HG02642 (cell line): ENCODE data around the gene GALNT15.

Source experiments
- ATAC-seq: cut with Tn5 transposase; IDR thresholded peaks from one replicate; pipeline ENCODE4 v1.9.1; 2021; ENCODE audit warnings: mild to moderate bottlenecking; ENCODE audit not compliant: unreplicated experiment, poor library complexity

The GALNT15 gene

GRCh38 chr3:16216373-16216935 lies 42.0 kb downstream of the GALNT15 start:
- no peak for ATAC-seq

DNA sequence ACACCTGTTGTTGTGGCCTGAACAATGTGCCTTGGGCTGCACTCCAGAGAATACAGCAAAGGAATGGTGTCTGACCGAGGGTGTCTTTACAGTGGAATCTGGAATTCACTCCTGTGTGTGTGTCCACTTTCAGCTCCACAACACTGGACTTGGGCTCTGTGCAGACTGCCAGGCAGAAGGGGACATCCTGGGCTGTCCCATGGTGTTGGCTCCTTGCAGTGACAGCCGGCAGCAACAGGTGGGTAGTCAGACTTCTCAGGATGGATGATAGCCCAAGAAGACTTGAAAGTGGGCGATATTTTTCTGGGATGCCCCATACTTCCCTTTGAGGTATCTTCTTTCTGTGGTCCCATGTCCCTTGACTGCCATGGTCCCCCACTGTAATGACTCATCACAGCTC lies 45.3 kb downstream of the GALNT15 start:
- ATAC-seq: no peak

- ATAC-seq: no peak
Observed at GRCh38 chr3:16221990-16222389, 47.5 kb downstream of the GALNT15 start.

GRCh38 chr3:16222547-16222946 lies 48.1 kb downstream of the GALNT15 start:
- ATAC-seq: no peak

GRCh38 chr3:16224325-16224724 lies 49.8 kb downstream of the GALNT15 start:
- no peak for ATAC-seq

DNA sequence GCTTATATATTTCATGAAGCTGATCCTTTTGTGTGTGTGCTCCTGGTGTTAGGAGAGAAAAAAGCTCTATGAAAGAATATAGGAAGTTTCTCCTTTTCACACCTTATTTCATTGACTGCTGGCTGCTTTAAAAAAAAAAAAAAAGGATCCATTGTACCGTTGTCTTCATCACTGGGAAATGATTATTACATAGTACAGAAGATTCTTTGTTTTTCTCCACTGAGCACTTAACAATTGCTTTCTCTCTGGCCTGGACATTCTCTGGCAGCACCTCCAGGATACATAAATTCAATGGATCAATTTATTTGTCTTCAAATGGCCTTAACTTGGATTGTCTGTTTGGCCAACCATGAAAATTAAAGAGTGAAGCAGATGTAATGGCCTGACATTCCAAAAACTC lies 53.1 kb downstream of the GALNT15 start:
- no peak for ATAC-seq

DNA sequence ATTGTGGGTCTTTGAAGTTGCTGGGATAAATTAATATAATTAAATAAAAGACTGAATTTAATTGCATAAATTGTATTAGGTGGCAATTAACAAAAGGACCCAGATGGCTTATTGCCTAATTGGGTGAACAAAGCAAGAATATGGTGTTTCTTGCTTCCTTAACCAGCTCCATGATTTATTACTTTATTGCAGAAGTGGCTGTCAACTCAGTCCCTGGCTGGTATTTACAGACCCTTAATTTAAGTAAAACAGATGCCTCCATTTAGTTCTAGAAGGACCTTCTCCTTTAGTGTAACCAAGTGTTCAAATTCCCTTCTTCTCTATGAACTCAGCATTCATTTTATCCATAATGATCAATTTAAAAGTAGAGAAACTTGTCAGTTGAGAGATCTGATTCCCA lies 55.2 kb downstream of the GALNT15 start:
- no peak for ATAC-seq

GRCh38 chr3:16231983-16232382 lies 57.5 kb downstream of the GALNT15 start:
- ATAC-seq: no peak

DNA sequence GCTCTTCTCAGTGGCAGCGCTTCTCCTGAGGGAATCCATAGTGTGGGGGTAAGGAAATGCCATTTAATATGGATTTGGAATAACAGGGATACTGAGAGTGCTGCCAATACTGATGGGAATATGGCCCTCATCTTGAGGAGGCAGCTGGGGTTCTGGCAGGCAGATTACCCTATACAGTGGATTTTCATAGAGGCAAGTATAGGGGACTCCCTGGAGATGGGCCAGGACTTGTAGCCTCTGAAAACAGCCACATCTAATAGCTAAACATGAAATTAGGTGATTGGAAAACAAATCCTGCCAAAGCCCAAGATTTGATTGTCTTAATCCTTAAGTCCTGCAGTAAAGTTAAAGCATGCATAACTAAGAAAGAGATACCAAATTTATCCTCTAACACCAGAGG lies 59.3 kb downstream of the GALNT15 start:
- no peak for ATAC-seq

DNA sequence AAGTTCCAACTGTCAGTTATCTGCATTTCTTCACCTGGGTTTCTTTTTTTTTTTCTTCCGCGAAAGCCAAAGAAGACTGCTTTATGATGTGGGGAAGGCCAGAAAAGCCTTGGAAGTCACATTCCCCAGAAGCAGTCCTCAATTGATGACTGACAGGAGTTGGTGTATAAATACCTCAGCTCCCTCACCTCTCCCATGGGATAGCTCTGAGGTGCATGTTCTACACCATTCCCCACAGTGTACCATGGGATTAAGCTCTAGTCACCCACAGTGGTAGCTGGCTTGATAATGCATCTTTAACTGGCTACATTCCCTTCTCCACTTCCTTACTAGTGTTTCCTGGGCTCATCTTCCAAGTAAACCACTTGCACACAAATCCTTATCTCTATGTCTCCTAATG lies 59.8 kb downstream of the GALNT15 start:
- ATAC-seq: no peak

DNA sequence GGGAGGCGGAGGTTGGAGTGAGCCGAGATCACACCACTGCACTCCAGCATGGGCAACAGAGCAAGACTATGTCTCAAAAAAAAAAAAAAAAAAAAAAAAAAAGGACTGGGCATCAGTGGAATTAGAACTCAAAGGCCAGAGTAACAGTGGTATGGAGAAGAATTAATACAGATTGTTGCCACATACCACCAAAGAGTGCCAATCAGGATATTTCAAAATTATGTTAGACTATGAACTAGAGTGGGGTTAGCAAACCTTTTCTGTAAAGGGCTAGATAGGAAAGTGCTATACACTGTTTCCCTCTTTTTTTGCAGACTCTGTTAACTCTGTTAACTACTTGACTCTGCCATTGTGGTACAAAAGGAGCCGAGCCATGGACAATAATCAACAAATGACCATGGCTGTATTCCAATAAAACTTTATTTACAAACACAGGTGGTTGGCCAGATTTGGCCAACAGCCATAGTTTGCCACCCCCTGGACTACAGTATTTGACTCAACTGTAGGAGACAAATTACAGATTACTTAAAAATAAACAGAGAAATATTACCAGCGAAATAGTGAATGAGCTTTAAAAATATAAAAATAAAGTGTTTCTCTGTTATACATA lies 61.7 kb downstream of the GALNT15 start:
- no peak for ATAC-seq

- ATAC-seq: no peak
Observed at GRCh38 chr3:16236856-16237393, 62.4 kb downstream of the GALNT15 start.

DNA sequence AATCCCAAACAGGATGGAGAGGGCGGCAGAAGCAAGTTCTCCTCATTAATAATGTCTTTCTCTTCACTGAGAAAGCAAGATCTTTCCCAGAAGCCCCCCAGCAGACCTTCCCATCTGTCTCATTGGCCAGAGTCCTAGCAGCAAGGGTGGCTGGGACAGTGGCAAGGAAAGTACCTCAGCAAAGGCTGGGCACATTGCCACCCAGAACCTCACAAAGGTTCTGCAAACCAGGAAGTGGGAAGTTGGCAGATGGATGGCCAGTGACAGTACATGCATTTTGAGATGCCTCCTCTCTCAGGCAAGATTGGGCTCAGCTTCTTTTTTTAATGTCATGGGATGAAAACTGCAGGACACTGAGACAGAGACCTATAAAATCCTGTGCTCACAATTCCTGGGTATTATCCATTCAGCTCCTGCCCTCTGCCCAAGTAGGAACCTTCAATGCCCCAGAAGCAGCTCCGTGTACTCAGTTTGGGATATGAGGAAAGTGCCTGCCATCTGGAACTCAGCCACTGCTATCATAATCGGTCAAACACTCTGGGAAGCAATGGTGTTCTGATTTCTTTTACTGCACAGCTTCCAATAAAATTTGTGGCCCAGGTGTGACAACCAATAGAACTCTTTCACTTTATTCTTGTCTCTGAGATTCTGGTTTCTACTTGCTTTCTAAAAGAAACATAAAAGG lies 64.7 kb downstream of the GALNT15 start:
- no peak for ATAC-seq

GRCh38 chr3:16239780-16240179 lies 65.3 kb downstream of the GALNT15 start:
- no peak for ATAC-seq

GRCh38 chr3:16240229-16241023 lies 65.9 kb downstream of the GALNT15 start:
- no peak for ATAC-seq

DNA sequence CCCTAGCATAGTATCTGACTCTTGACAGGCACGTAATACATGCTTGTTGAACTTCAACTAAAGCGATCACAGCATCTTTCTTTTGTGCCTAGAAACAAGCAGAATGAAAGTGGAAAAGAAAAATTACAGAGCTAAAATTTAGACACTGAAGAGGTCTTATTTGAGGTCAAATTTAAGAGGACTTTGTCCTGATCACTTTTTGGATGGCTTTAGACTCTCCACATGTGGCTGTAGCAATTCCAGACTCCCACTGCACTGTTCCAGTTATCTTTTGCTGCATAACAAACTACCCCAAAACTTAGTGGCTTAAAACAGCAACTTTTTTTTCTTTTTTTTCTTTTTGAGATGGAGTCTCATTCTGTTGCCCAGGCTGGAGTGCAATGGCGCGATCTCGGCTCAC lies 66.7 kb downstream of the GALNT15 start:
- ATAC-seq: no peak

GRCh38 chr3:16242177-16242576 lies 67.7 kb downstream of the GALNT15 start:
- ATAC-seq: no peak

DNA sequence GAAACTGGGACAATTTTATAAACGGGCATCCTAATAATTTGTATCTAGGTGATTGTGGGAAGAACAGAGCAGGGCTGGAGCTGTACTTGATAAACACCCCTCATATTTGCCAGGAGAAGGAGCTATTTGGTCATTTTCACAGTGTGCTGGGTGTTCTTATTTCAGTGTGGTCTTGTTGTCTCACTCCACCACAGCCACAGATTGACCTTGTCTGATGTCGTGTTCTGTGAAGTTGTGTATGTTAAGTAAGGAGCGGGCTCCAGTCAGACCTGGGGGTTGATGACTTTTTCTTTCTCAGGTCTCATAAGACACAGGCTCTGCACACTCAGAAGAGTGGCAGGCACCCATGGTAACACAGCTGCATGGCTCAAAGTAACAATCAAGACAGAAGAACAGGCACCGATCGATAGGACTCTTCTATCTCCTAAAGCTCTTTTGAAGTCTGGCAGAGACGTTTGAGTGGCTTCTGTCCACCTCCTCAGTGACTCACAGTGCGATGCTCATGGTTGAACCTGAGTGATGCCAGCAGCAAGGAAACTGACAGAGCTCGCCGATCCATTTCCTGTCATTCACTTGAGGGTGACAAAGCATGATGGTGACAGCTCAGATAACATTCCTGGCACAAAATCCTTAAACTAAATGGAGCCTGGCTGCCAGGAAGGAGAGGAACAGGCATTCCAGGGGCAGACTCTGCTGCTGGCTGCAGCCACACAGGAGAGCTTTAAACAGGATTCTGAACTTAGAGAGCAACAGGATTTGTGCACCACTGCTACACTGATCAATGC lies 69.4 kb downstream of the GALNT15 start:
- no peak for ATAC-seq

GRCh38 chr3:16245609-16246008 lies 71.1 kb downstream of the GALNT15 start:
- no peak for ATAC-seq
